ENCODE data around the gene LY6G6D.
"Not testable (repeated sequence)": the region's sequence is repeated elsewhere in the genome, so short reads cannot be mapped to it uniquely, and the experiment has no call there.

The LY6G6D gene

DNA sequence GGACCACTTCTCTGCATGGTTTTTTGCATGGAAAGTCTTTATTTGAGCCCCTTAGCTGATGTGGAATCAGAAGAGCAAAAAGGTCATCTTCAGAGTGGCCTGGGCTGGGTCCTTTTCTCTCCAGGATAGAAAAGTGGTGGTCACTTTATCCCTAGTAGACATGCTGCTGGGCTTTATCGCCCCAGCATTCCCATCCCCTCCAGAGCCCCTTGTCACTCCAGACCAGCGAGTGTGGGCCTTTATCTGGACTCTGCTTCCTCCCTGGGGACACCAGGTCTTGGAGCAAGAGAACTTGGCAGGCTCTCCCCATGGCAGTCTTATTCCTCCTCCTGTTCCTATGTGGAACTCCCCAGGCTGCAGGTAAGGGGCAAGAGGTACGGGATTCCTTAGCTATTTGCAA, 8.5 kb upstream of the LY6G6D start, which contains the start of gene LY6G6F:
Gene LY6G6F, plus strand, starts transcription at position 268 of the 400 bp plus-strand sequence. Its CDS starts 41 bp downstream, at position 309.
- Histone ChIP-seq H3K27me3 (ENCODE audit: control insufficient read depth in 5 of 5, insufficient read depth in 4 of 5, low read length in 5 of 5) (peaks cover 0 to 4% (median 4%) of the 10 kb centered on the region in 5 donors), H3K9me3 (ENCODE audit: control insufficient read depth in 5 of 5, low read length in 5 of 5) (no peaks in the 10 kb centered on the region), H3K4me1 (ENCODE audit: control insufficient read depth in 5 of 5, insufficient read depth in 5 of 5, low read length in 5 of 5) (peaks cover 5 to 29% (median 22%) of the 10 kb centered on the region in 5 donors), H3K9ac (ENCODE audit: low read length in 5 of 5) (no peak within 1 kb of the TSS), H3K4me3 (ENCODE audit: low read depth in 1 of 5, low read length in 5 of 5) (no peak within 1 kb of the TSS), H3K27ac (ENCODE audit: low read depth, low read length) (no peak within 1 kb of the TSS), H3K36me3 (ENCODE audit: control insufficient read depth in 5 of 5, insufficient read depth in 5 of 5, low read length in 5 of 5) (no peaks in the 10 kb centered on the region)

DNA sequence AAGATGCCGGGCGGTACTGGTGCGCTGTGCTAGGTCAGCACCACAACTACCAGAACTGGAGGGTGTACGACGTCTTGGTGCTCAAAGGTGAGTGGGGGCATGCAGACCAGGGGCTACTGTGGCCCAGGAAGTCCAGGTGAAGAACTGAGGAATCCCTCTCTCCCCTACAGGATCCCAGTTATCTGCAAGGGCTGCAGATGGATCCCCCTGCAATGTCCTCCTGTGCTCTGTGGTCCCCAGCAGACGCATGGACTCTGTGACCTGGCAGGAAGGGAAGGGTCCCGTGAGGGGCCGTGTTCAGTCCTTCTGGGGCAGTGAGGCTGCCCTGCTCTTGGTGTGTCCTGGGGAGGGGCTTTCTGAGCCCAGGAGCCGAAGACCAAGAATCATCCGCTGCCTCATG, 7.4 kb upstream of the LY6G6D start:
- Histone ChIP-seq H3K36me3 (ENCODE audit: control insufficient read depth in 5 of 5, insufficient read depth in 5 of 5, low read length in 5 of 5) (no peaks in the 10 kb centered on the region), H3K4me1 (ENCODE audit: control insufficient read depth in 5 of 5, insufficient read depth in 5 of 5, low read length in 5 of 5) (peaks cover 0 to 18% (median 12%) of the 10 kb centered on the region in 5 donors), H3K4me3 (ENCODE audit: low read depth in 1 of 5, low read length in 5 of 5) (no peak overlapping the region), H3K9ac (ENCODE audit: low read length in 5 of 5) (no peak overlapping the region), H3K27ac (ENCODE audit: low read depth, low read length) (no peak overlapping the region), H3K27me3 (ENCODE audit: control insufficient read depth in 5 of 5, insufficient read depth in 4 of 5, low read length in 5 of 5) (peaks cover 0 to 4% (median 4%) of the 10 kb centered on the region in 5 donors), H3K9me3 (ENCODE audit: control insufficient read depth in 5 of 5, low read length in 5 of 5) (no peaks in the 10 kb centered on the region)

DNA sequence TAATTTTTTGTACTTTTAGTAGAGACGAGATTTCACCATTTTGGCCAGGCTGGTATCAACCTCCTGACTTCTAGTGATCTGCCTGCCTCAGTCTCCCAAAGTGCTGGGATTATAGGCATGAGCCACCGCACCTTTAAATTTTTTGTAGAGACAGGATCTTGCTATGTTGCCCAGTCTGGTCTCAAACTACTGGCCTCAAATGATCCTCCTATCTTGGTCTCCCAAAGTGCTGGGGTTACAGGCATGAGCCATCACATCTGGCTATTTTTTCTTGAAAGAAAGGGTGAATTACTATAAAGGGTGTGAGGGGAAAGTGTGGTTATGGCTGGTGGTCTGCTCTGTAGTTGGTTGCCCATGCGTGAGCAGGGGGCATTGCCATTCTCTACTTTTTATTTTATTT, 6.9 kb upstream of the LY6G6D start:
- H3K27me3 ChIP-seq (ENCODE audit: control insufficient read depth in 5 of 5, insufficient read depth in 4 of 5, low read length in 5 of 5) = peaks cover 0 to 4% (median 4%) of the 10 kb centered on the region in 5 donors
- H3K4me1 ChIP-seq (ENCODE audit: control insufficient read depth in 5 of 5, insufficient read depth in 5 of 5, low read length in 5 of 5) = peaks cover 0 to 15% (median 12%) of the 10 kb centered on the region in 5 donors

DNA sequence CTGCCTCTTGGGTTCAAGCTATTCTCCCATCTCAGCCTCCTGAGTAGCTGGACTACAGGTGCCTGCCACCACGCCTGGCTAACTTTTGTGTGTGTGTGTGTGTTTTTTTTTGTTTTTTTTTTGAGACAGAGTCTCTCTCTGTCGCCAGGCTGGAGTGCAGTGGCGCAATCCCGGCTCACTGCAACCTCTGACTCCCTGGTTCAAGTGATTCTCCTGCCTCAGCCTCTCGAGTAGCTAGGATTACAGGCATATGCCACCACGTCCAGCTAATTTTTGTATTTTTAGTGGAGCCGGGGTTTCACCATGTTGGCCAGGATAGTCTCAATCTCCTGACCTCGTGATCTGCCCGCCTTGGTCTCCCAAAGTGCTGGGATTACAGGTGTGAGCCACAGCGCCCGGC, 6.0 kb upstream of the LY6G6D start:
- H3K9ac ChIP-seq (ENCODE audit: low read length in 5 of 5); H3K27ac ChIP-seq (ENCODE audit: low read depth, low read length); H3K27me3 ChIP-seq (ENCODE audit: control insufficient read depth in 5 of 5, insufficient read depth in 4 of 5, low read length in 5 of 5); H3K4me1 ChIP-seq (ENCODE audit: control insufficient read depth in 5 of 5, insufficient read depth in 5 of 5, low read length in 5 of 5); H3K4me3 ChIP-seq (ENCODE audit: low read depth in 1 of 5, low read length in 5 of 5); H3K36me3 ChIP-seq (ENCODE audit: control insufficient read depth in 5 of 5, insufficient read depth in 5 of 5, low read length in 5 of 5); H3K9me3 ChIP-seq (ENCODE audit: control insufficient read depth in 5 of 5, low read length in 5 of 5): not testable (repeated sequence)

More for the DNA sequence above, 6.9 kb upstream of the LY6G6D start:
- no peak overlapping the region for H3K9ac ChIP-seq (ENCODE audit: low read length in 5 of 5)
- H3K36me3 ChIP-seq (ENCODE audit: control insufficient read depth in 5 of 5, insufficient read depth in 5 of 5, low read length in 5 of 5) = no peaks in the 10 kb centered on the region
- no peaks in the 10 kb centered on the region for H3K9me3 ChIP-seq (ENCODE audit: control insufficient read depth in 5 of 5, low read length in 5 of 5)
- H3K4me3 ChIP-seq (ENCODE audit: low read depth in 1 of 5, low read length in 5 of 5) = no peak overlapping the region
- no peak overlapping the region for H3K27ac ChIP-seq (ENCODE audit: low read depth, low read length)

DNA sequence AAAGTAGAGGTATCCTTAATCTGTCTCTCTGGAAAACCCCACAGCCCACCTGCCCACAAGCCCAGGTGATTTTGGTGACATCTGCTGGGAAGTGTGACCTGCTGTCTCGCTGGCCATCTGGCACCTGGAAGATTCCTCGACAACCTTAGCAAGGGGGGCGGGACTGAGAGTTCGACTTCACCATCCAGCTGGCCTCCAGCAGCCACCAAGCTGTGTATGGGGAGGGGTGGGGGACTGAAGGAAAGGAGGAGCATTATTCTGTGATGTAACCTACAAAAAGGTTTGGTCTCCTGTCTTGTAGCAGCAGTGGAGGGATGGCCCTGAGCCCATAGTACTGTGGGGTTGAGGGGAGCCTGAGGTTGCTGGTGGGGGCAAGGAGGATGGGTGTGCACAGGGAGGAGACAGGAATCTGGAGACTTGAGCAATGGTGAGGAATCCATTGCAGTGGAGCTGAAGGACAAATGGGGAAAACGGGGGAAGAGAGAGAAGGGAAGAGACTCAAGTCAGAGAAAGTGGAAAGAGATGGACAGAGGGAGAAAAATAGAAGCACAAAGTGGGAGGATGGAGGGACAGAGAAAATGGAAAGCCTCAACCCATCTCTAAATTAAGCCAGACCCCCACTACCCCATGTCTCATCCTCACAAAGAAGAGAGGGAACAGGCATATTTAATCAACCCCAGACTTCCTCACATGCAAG, 4.5 kb upstream of the LY6G6D start:
- Histone ChIP-seq H3K27ac (ENCODE audit: low read depth, low read length) (no peak overlapping the region), H3K9me3 (ENCODE audit: control insufficient read depth in 5 of 5, low read length in 5 of 5) (no peaks in the 10 kb centered on the region), H3K4me3 (ENCODE audit: low read depth in 1 of 5, low read length in 5 of 5) (no peak overlapping the region), H3K4me1 (ENCODE audit: control insufficient read depth in 5 of 5, insufficient read depth in 5 of 5, low read length in 5 of 5) (peaks cover 0 to 9% (median 6%) of the 10 kb centered on the region in 5 donors), H3K9ac (ENCODE audit: low read length in 5 of 5) (no peak overlapping the region), H3K36me3 (ENCODE audit: control insufficient read depth in 5 of 5, insufficient read depth in 5 of 5, low read length in 5 of 5) (no peaks in the 10 kb centered on the region), H3K27me3 (ENCODE audit: control insufficient read depth in 5 of 5, insufficient read depth in 4 of 5, low read length in 5 of 5) (peaks cover 0 to 8% (median 4%) of the 10 kb centered on the region in 5 donors)

DNA sequence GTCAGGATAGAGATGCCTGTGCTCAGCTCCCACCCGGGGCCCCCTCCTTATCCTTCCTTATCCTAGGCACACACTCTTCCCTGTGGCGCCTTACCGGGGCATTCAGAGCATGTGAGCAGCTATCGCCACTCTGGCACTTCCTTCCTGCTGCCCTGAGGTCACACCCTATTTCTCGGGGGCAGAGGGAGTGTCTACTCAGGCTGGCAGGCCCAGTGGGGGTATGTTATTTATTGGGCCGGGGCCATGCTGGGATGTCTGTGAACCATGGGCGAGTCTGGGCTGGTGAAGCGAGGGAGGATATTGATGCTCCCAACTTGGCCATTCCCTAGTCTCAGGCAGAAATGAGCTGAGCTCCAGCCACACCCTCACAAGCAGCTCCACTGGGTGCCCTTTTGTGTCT, 3.9 kb upstream of the LY6G6D start:
- no peak overlapping the region for H3K4me3 ChIP-seq (ENCODE audit: low read depth in 1 of 5, low read length in 5 of 5)
- no peaks in the 10 kb centered on the region for H3K9me3 ChIP-seq (ENCODE audit: control insufficient read depth in 5 of 5, low read length in 5 of 5)
- H3K36me3 ChIP-seq (ENCODE audit: control insufficient read depth in 5 of 5, insufficient read depth in 5 of 5, low read length in 5 of 5) = no peaks in the 10 kb centered on the region
- H3K27ac ChIP-seq (ENCODE audit: low read depth, low read length) = no peak overlapping the region
- peaks cover 0 to 8% (median 4%) of the 10 kb centered on the region in 5 donors for H3K27me3 ChIP-seq (ENCODE audit: control insufficient read depth in 5 of 5, insufficient read depth in 4 of 5, low read length in 5 of 5)
- H3K4me1 ChIP-seq (ENCODE audit: control insufficient read depth in 5 of 5, insufficient read depth in 5 of 5, low read length in 5 of 5) = peaks cover 0 to 9% (median 6%) of the 10 kb centered on the region in 5 donors
- no peak overlapping the region for H3K9ac ChIP-seq (ENCODE audit: low read length in 5 of 5)

DNA sequence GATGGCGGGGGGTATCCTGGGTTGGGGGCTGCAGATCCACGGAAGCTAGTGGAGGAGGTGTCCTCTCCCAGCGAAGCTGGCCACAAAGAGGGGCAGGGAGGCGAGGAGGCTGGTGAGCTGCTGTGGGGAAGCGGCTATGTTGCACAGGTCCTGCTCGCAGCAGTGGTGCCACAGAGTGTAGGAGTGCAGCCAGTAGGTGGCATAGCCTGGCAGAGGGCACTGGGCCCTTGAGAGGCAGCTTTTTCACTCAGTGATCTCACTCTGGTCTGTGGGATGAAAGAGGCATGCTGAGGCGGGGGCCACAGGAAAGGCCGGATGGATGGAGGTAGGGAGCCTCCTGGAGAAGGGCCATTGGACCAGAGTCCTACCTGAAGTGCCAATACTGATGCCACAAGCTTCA, 2.9 kb upstream of the LY6G6D start:
- Histone ChIP-seq H3K27me3 (ENCODE audit: control insufficient read depth in 5 of 5, insufficient read depth in 4 of 5, low read length in 5 of 5) (peaks cover 0 to 8% (median 4%) of the 10 kb centered on the region in 5 donors), H3K9me3 (ENCODE audit: control insufficient read depth in 5 of 5, low read length in 5 of 5) (no peaks in the 10 kb centered on the region), H3K27ac (ENCODE audit: low read depth, low read length) (no peak overlapping the region)

DNA sequence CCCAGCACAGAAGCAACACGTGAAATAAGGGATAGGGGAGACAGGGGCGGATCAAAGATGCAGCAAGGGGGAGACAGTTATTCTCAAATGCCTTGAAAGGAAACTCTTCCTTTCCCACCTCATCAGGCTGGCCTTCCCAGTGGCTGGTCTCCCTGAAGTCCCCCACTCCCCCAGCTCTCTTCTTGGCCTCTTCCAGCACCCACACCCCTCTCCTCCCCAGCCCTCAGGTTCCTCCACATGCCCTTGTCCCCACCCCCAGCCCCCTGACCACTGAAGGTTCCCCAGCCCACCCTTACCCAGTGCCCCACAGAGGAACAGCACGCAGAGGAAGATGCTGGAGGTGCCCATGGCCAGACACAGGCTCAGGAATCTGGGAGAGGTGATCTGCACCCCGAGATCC, 1.7 kb upstream of the LY6G6D start:
- H3K9ac ChIP-seq (ENCODE audit: low read length in 5 of 5) = no peak overlapping the region
- peaks cover 0 to 8% (median 4%) of the 10 kb centered on the region in 5 donors for H3K27me3 ChIP-seq (ENCODE audit: control insufficient read depth in 5 of 5, insufficient read depth in 4 of 5, low read length in 5 of 5)
- H3K4me1 ChIP-seq (ENCODE audit: control insufficient read depth in 5 of 5, insufficient read depth in 5 of 5, low read length in 5 of 5) = peaks cover 0 to 9% (median 6%) of the 10 kb centered on the region in 5 donors
- H3K9me3 ChIP-seq (ENCODE audit: control insufficient read depth in 5 of 5, low read length in 5 of 5) = no peaks in the 10 kb centered on the region
- H3K27ac ChIP-seq (ENCODE audit: low read depth, low read length) = no peak overlapping the region
- H3K36me3 ChIP-seq (ENCODE audit: control insufficient read depth in 5 of 5, insufficient read depth in 5 of 5, low read length in 5 of 5) = no peaks in the 10 kb centered on the region
- H3K4me3 ChIP-seq (ENCODE audit: low read depth in 1 of 5, low read length in 5 of 5) = no peak overlapping the region

More for the DNA sequence above, 2.9 kb upstream of the LY6G6D start:
- Histone ChIP-seq H3K9ac (ENCODE audit: low read length in 5 of 5) (no peak overlapping the region), H3K36me3 (ENCODE audit: control insufficient read depth in 5 of 5, insufficient read depth in 5 of 5, low read length in 5 of 5) (no peaks in the 10 kb centered on the region), H3K4me1 (ENCODE audit: control insufficient read depth in 5 of 5, insufficient read depth in 5 of 5, low read length in 5 of 5) (peaks cover 0 to 9% (median 6%) of the 10 kb centered on the region in 5 donors), H3K4me3 (ENCODE audit: low read depth in 1 of 5, low read length in 5 of 5) (no peak overlapping the region)

DNA sequence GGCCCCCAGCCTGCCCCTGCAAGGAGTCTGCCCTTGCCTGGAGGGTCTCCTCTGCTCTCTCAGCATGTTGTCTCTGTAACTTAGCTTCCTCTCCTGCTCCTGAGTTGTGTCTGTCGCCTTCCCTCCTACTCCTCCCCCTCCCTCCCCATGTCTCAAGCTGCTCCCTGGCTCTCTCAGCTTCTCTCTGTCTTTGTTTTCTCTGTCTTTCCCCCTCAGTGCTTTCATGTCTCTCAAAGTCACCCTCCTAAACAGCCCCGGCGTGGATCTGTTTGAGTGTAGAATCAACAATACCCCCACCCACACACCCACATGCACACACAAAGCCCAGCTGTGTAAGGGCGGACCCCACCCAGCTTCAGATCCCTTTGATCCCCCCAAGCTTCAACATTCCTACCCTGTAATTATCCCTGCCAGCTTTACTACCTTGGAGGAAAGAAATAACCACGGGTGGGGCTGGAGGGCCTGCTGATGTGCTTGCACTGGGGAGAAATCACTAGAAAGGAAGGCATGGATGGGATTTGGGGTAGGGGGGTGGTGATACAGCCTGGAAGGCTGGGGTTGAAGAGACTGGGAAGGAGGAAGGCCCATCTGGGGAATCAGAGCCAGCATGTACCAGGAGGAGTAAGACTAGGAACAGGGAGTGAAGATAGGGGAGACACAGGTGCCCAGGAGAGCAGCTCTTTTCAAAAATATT, 1.0 kb upstream of the LY6G6D start:
- Histone ChIP-seq H3K4me1 (ENCODE audit: control insufficient read depth in 5 of 5, insufficient read depth in 5 of 5, low read length in 5 of 5) (peaks cover 0 to 9% (median 6%) of the 10 kb centered on the region in 5 donors), H3K27me3 (ENCODE audit: control insufficient read depth in 5 of 5, insufficient read depth in 4 of 5, low read length in 5 of 5) (peaks cover 0 to 8% (median 4%) of the 10 kb centered on the region in 5 donors), H3K27ac (ENCODE audit: low read depth, low read length) (no peak overlapping the region), H3K9ac (ENCODE audit: low read length in 5 of 5) (no peak overlapping the region), H3K36me3 (ENCODE audit: control insufficient read depth in 5 of 5, insufficient read depth in 5 of 5, low read length in 5 of 5) (no peaks in the 10 kb centered on the region), H3K9me3 (ENCODE audit: control insufficient read depth in 5 of 5, low read length in 5 of 5) (no peaks in the 10 kb centered on the region), H3K4me3 (ENCODE audit: low read depth in 1 of 5, low read length in 5 of 5) (no peak overlapping the region)
